ENCODE measurements around the gene SAXO1.
"Not testable (repeated sequence)": the region's sequence is repeated elsewhere in the genome, so short reads cannot be mapped to it uniquely, and the experiment has no call there.

SAXO1 gene

GRCh38 chr9:18999173-18999785, 33.7 kb downstream of the SAXO1 start:
- DNase-seq = no peak

GRCh38 chr9:18997151-18997550, 35.9 kb downstream of the SAXO1 start:
- DNase-seq = no peak

GRCh38 chr9:18996211-18996610, 36.8 kb downstream of the SAXO1 start:
- DNase-seq = no peak

GRCh38 chr9:18994263-18994916, 38.6 kb downstream of the SAXO1 start:
- DNase-seq = no peak

- DNase-seq = not testable (repeated sequence)
Measured at GRCh38 chr9:18991197-18991596, 41.8 kb downstream of the SAXO1 start.

GRCh38 chr9:18990494-18990893, 42.5 kb downstream of the SAXO1 start:
- DNase-seq = no peak

GRCh38 chr9:18989865-18990264, 43.1 kb downstream of the SAXO1 start:
- no peak for DNase-seq

- DNase-seq = no peak
Measured at GRCh38 chr9:18989097-18989496, 43.9 kb downstream of the SAXO1 start.

GRCh38 chr9:18988003-18988402, 45.0 kb downstream of the SAXO1 start:
- no peak for DNase-seq

- no peak for DNase-seq
Measured at GRCh38 chr9:18985996-18986395, 47.0 kb downstream of the SAXO1 start.

GRCh38 chr9:18985464-18985951, 47.5 kb downstream of the SAXO1 start:
- no peak for DNase-seq

- DNase-seq = no peak
Measured at GRCh38 chr9:18982262-18982620, 50.8 kb downstream of the SAXO1 start.

GRCh38 chr9:18981476-18982261, 51.3 kb downstream of the SAXO1 start:
- DNase-seq = no peak

- no peak for DNase-seq
Measured at GRCh38 chr9:18980189-18980588, 52.8 kb downstream of the SAXO1 start.

GRCh38 chr9:18979367-18979766, 53.6 kb downstream of the SAXO1 start:
- DNase-seq = no peak

- no peak for DNase-seq
Measured at GRCh38 chr9:18978188-18978587, 54.8 kb downstream of the SAXO1 start.

- DNase-seq = no peak
Measured at GRCh38 chr9:18976709-18977531, 56.1 kb downstream of the SAXO1 start.

- no peak for DNase-seq
Measured at GRCh38 chr9:18976221-18976708, 56.7 kb downstream of the SAXO1 start.

- no peak for DNase-seq
Measured at GRCh38 chr9:18973348-18973747, 59.7 kb downstream of the SAXO1 start.

- DNase-seq = no peak
Measured at GRCh38 chr9:18972675-18973074, 60.3 kb downstream of the SAXO1 start.

GRCh38 chr9:18971909-18972308, 61.1 kb downstream of the SAXO1 start:
- DNase-seq = no peak

GRCh38 chr9:18971404-18971803, 61.6 kb downstream of the SAXO1 start:
- DNase-seq = no peak

- DNase-seq = no peak
Measured at GRCh38 chr9:18970393-18970792, 62.6 kb downstream of the SAXO1 start.

Measured in activated gamma-delta T cell (primary cell).